H1 (cell line): Measurements from ENCODE around the gene TLE2. TPM values are rescaled to one million over a fixed set of nuclear protein-coding genes. Genes with fewer than 3 reads are reported as not detected.

Source experiments
- CTCF ChIA-PET: fragments of 300-600 bp; sonication (Branson Sonifier 250); formaldehyde crosslinking; loops from one replicate; lab custom pipeline; 2021; ENCODE audit not compliant: partially characterized antibody; lab: Charles Lee
- POLR2A ChIA-PET: fragments of 300-600 bp; sonication (Branson Sonifier 250); formaldehyde crosslinking; loops from one replicate; lab custom pipeline; 2021; ENCODE audit warnings: inconsistent platforms; ENCODE audit not compliant: partially characterized antibody; lab: Charles Lee
- DNase-seq, 2 experiments: peaks; one replicate each; pipeline versions ENCODE4 v3.0.0 to v3.0.0-alpha.2; 2010 to 2022; ENCODE audit warnings: low spot score in 2 of 2, low read depth in 1 of 2, mixed read lengths in 1 of 2
- FAIRE-seq: peaks from 2 replicates; lab custom pipeline; 2011; peaks lifted over from hg19 to GRCh38; lab: Jason Lieb, UNC
- H2AFZ ChIP-seq: 2 replicates; pipeline ENCODE4 v1.8.1; 2012; ENCODE audit warnings: low read length, inconsistent platforms
- H2AK5ac ChIP-seq: 2 replicates; pipeline ENCODE4 v1.6.1; 2013; ENCODE audit warnings: low read depth, low read length
- H2BK120ac ChIP-seq: replicated peaks from 2 replicates; pipeline ENCODE3; 2013; ENCODE audit warnings: low read depth, low read length, inconsistent platforms
- H2BK12ac ChIP-seq: 2 replicates; pipeline ENCODE4 v1.6.1; 2013; ENCODE audit warnings: low read depth, low read length
- H2BK15ac ChIP-seq: 2 replicates; pipeline ENCODE4 v1.6.1; 2013; ENCODE audit warnings: low read length
- H2BK20ac ChIP-seq: 2 replicates; pipeline ENCODE4 v1.6.1; 2013; ENCODE audit warnings: low read length
- H2BK5ac ChIP-seq: 2 replicates; pipeline ENCODE4 v1.6.1; 2013; ENCODE audit warnings: low read depth, low read length
- H3K14ac ChIP-seq: 2 replicates; pipeline ENCODE4 v1.6.1; 2013; ENCODE audit warnings: inconsistent platforms; ENCODE audit not compliant: insufficient read length
- H3K18ac ChIP-seq: 2 replicates; pipeline ENCODE4 v1.6.1; 2013; ENCODE audit warnings: low read length; ENCODE audit errors: extremely low read depth
- H3K23ac ChIP-seq: 2 replicates; pipeline ENCODE4 v1.6.1; 2013; ENCODE audit warnings: inconsistent platforms; ENCODE audit not compliant: insufficient read length
- H3K23me2 ChIP-seq: 2 replicates; pipeline ENCODE4 v1.6.1; 2013; ENCODE audit warnings: low read depth, low read length
- H3K27ac ChIP-seq: 2 replicates; pipeline ENCODE4 v1.6.1; 2011; ENCODE audit warnings: low read depth, low read length, inconsistent platforms
- H3K27me3 ChIP-seq, 4 experiments: replicated peaks in 1 of 4; 1 replicate in 1 of 4; 2 replicates in 3 of 4; pipeline versions ENCODE4 v1.6.1 to v1.8.1; 2011 to 2013; ENCODE audit warnings: low read length in 3 of 4, mild to moderate bottlenecking in 3 of 4, inconsistent platforms in 2 of 4, mixed read lengths in 2 of 4, moderate library complexity in 1 of 4; ENCODE audit not compliant: control insufficient read depth in 3 of 4, insufficient read depth in 3 of 4; ENCODE audit errors: extremely low read depth in 1 of 4
- H3K36me3 ChIP-seq, 4 experiments: 2 replicates each; pipeline versions ENCODE4 v1.6.1 to v1.8.1; 2011 to 2013; ENCODE audit warnings: mild to moderate bottlenecking in 4 of 4, low read length in 3 of 4, moderate library complexity in 2 of 4, control low read depth in 1 of 4, inconsistent platforms in 1 of 4; ENCODE audit not compliant: insufficient read depth in 4 of 4, control insufficient read depth in 2 of 4
- H3K4ac ChIP-seq: replicated peaks from 2 replicates; pipeline ENCODE3; 2013; ENCODE audit warnings: low read length, low read depth, mixed read lengths, inconsistent platforms; ENCODE audit not compliant: insufficient read length
- H3K4me1 ChIP-seq, 4 experiments: replicated peaks in 1 of 4; 1 replicate in 1 of 4; 2 replicates in 3 of 4; pipeline versions ENCODE4 v1.6.1 to v1.8.1; 2011 to 2013; ENCODE audit warnings: low read length in 3 of 4, inconsistent platforms in 2 of 4, mixed read lengths in 1 of 4; ENCODE audit not compliant: insufficient read depth in 4 of 4, control insufficient read depth in 3 of 4
- H3K4me2 ChIP-seq, 2 experiments: 2 replicates each; pipeline versions ENCODE4 v1.6.1 to v1.8.1; 2011 to 2013; ENCODE audit warnings: low read depth in 2 of 2, low read length in 2 of 2, control low read depth in 1 of 2, inconsistent platforms in 1 of 2, mild to moderate bottlenecking in 1 of 2; ENCODE audit not compliant: insufficient read depth in 1 of 2
- H3K4me3 ChIP-seq, 4 experiments: fragments of 200-600, 300-600 bp in 1 of 4; sonication (generic), shearing (Covaris generic), sonication (Bioruptor Twin) in 1 of 4; 2 replicates each; pipeline versions ENCODE4 v1.5.1 to v1.8.1; 2011 to 2016; ENCODE audit warnings: low read length in 4 of 4, low read depth in 3 of 4, control low read depth in 2 of 4, inconsistent platforms in 2 of 4, mild to moderate bottlenecking in 2 of 4, mixed read lengths in 1 of 4, moderate library complexity in 1 of 4; ENCODE audit not compliant: insufficient read depth in 2 of 4; ENCODE audit errors: extremely low read depth in 1 of 4
- H3K56ac ChIP-seq: replicated peaks from 2 replicates; pipeline ENCODE3; 2013; ENCODE audit warnings: low read depth, mild to moderate bottlenecking, mixed read lengths, low read length, inconsistent platforms; ENCODE audit not compliant: insufficient read length
- H3K79me1 ChIP-seq: 2 replicates; pipeline ENCODE4 v1.6.1; 2013; ENCODE audit warnings: low read depth, low read length, control low read depth
- H3K79me2 ChIP-seq, 2 experiments: 2 replicates each; pipeline versions ENCODE4 v1.6.1 to v1.8.1; 2012 to 2013; ENCODE audit warnings: low read length in 2 of 2, mild to moderate bottlenecking in 2 of 2, inconsistent platforms in 1 of 2; ENCODE audit not compliant: insufficient read depth in 2 of 2, control insufficient read depth in 1 of 2
- H3K9ac ChIP-seq, 4 experiments: replicated peaks in 1 of 4; 1 replicate in 1 of 4; 2 replicates in 3 of 4; pipeline versions ENCODE4 v1.6.1 to v1.8.1; 2011 to 2013; ENCODE audit warnings: low read depth in 3 of 4, low read length in 3 of 4, control low read depth in 2 of 4, mild to moderate bottlenecking in 2 of 4, moderate library complexity in 2 of 4, inconsistent platforms in 1 of 4; ENCODE audit errors: extremely low read depth in 1 of 4
- H3K9me3 ChIP-seq, 2 experiments: 2 replicates each; pipeline versions ENCODE4 v1.6.1 to v1.8.1; 2012 to 2013; ENCODE audit warnings: mild to moderate bottlenecking in 2 of 2, moderate library complexity in 2 of 2, control low read depth in 1 of 2, inconsistent platforms in 1 of 2, low read depth in 1 of 2, low read length in 1 of 2, mixed read lengths in 1 of 2; ENCODE audit not compliant: insufficient read depth in 2 of 2
- H4K20me1 ChIP-seq, 2 experiments: replicated peaks in 1 of 2; 2 replicates each; pipeline versions ENCODE3 to v1.8.1; 2011 to 2013; ENCODE audit warnings: inconsistent platforms in 2 of 2, low read length in 2 of 2, mild to moderate bottlenecking in 1 of 2; ENCODE audit not compliant: insufficient read depth in 2 of 2, control insufficient read depth in 1 of 2
- H4K5ac ChIP-seq: 2 replicates; pipeline ENCODE4 v1.6.1; 2013; ENCODE audit warnings: low read length, low read depth, mixed read lengths, inconsistent platforms; ENCODE audit not compliant: insufficient read length
- H4K8ac ChIP-seq: 2 replicates; pipeline ENCODE4 v1.8.0; 2013; ENCODE audit warnings: mild to moderate bottlenecking, moderate library complexity, low read length, inconsistent platforms; ENCODE audit not compliant: insufficient read depth; ENCODE audit errors: extremely low read depth
- H4K91ac ChIP-seq: replicated peaks from 2 replicates; pipeline ENCODE3; 2013; ENCODE audit warnings: low read length, mixed read lengths, inconsistent platforms; ENCODE audit not compliant: insufficient read length
- BACH1 ChIP-seq: IDR thresholded peaks from 2 replicates; pipeline ENCODE4 v1.6.1; 2012; ENCODE audit warnings: low read length, improper control_type of control experiment
- CEBPB ChIP-seq: IDR thresholded peaks from 2 replicates; pipeline ENCODE4 v1.6.1; 2012; ENCODE audit warnings: low read depth, low read length
- E2F6 ChIP-seq: IDR thresholded peaks from 2 replicates; pipeline ENCODE4 v1.6.1; 2012; ENCODE audit warnings: inconsistent platforms
- EP300 ChIP-seq, 2 experiments: IDR thresholded peaks; 1 replicate in 1 of 2; 2 replicates in 1 of 2; pipeline ENCODE4 v1.6.1; 2011 to 2012; ENCODE audit warnings: low read depth in 2 of 2, low read length in 2 of 2, mild to moderate bottlenecking in 2 of 2, borderline replicate concordance in 1 of 2, inconsistent platforms in 1 of 2, moderate library complexity in 1 of 2
- JUND ChIP-seq: IDR thresholded peaks from 2 replicates; pipeline ENCODE4 v1.6.1; 2011; ENCODE audit warnings: mild to moderate bottlenecking, improper control_type of control experiment, low read length
- MAFK ChIP-seq: IDR thresholded peaks from 2 replicates; pipeline ENCODE4 v1.6.1; 2012; ENCODE audit warnings: low read depth, mild to moderate bottlenecking, improper control_type of control experiment, low read length
- NANOG ChIP-seq: IDR thresholded peaks from 2 replicates; pipeline ENCODE4 v1.6.1; 2011; ENCODE audit warnings: low read length, low read depth, mild to moderate bottlenecking, inconsistent platforms; ENCODE audit not compliant: insufficient read depth, poor library complexity, severe bottlenecking
- NRF1 ChIP-seq: IDR thresholded peaks from 2 replicates; pipeline ENCODE4 v1.6.1; 2011; ENCODE audit warnings: mild to moderate bottlenecking, low read depth, low read length, improper control_type of control experiment
- RFX5 ChIP-seq: IDR thresholded peaks from 2 replicates; pipeline ENCODE4 v1.6.1; 2011; ENCODE audit warnings: low read depth, low read length, improper control_type of control experiment, borderline replicate concordance
- SAP30 ChIP-seq: fragments of 300-600 bp; sonication (generic); IDR thresholded peaks from 2 replicates; pipeline ENCODE4 v1.7.1; 2012; ENCODE audit warnings: low read length, moderate library complexity, mild to moderate bottlenecking, inconsistent platforms; ENCODE audit not compliant: insufficient read depth, insufficient replicate concordance
- SIX5 ChIP-seq: IDR thresholded peaks from 2 replicates; pipeline ENCODE4 v1.6.1; 2011; ENCODE audit warnings: mild to moderate bottlenecking, low read depth, low read length
- WGBS, 2 experiments: shearing (Covaris generic) in 1 of 2; methylation state at CpG; one replicate each; pipeline versions ENCODE4 v1.1.6 to v1.1.7; 2013 to 2015; ENCODE audit warnings: low lambda C conversion rate in 2 of 2, mixed read lengths in 2 of 2, inconsistent platforms in 1 of 2, low coverage in 1 of 2, missing lambda C conversion rate in 1 of 2; ENCODE audit not compliant: insufficient replicate concordance in 2 of 2, insufficient coverage in 1 of 2, insufficient read length in 1 of 2; ENCODE audit errors: extremely low coverage in 1 of 2, missing lambda C conversion rate in 1 of 2; 5-methylcytosine and 5-hydroxymethylcytosine counted together
- polyA plus RNA-seq, 7 experiments: library from polyadenylated mRNA; depleted of rRNA in 3 of 7; stranded (reverse) in 5 of 7; unstranded in 2 of 7; fragments of >200 nt in 5 of 7; fragments of 200-250 nt in 2 of 7; gene quantifications; 1 replicate in 5 of 7; 2 replicates in 1 of 7; 4 replicates in 1 of 7; pipeline versions ENCODE4 v1.2.1 to v1.2.3, GENCODE V29; 2011 to 2013; ENCODE audit warnings: missing spikeins in 2 of 7, mixed read lengths in 2 of 7
- total RNA-seq: library from RNA; stranded (reverse); fragmentation: NEBNext Ultra II Directional; extraction: Animal tissue kit (Norgen Biotek cat#: 25700); gene quantifications from 2 replicates; pipeline ENCODE4 v1.2.1, GENCODE V29; 2021

The TLE2 gene
- total and polyA plus RNA-seq, 2 of the 8 experiments (the other 6 are each of a cell fraction or from before 2014, with no cell fraction given) = 8.0 to 11.5 TPM

GRCh38 chr19:2970201-2970835, 58.8 kb downstream of the TLE2 start:
- CTCF ChIA-PET = interaction anchor here (0.6 to 2.1 kb wide), 13 partner anchors 8 to 193 kb away, joined by 3 to 6 read pairs (median 3); no protein-coding TSS in a partner anchor
- no peaks in the 10 kb centered on the region for H3K36me3 ChIP-seq
- no peak overlapping the region for H2BK120ac ChIP-seq
- H3K4me2 ChIP-seq = no peak overlapping the region
- H2BK15ac ChIP-seq = no peak overlapping the region
- H3K79me1 ChIP-seq = no peaks in the 10 kb centered on the region
- H3K27ac ChIP-seq = no peak overlapping the region
- H4K91ac ChIP-seq = no peak overlapping the region
- no peak overlapping the region for H3K23ac ChIP-seq
- H2AFZ ChIP-seq = no peak overlapping the region
- FAIRE-seq (no peak), DNase-seq (no peak)
- H3K27me3 ChIP-seq = no peaks in the 10 kb centered on the region
- H3K18ac ChIP-seq = no peak overlapping the region
- no peak overlapping the region for H2BK5ac ChIP-seq
- no peak overlapping the region for H4K8ac ChIP-seq
- H3K14ac ChIP-seq = no peak overlapping the region
- no peak overlapping the region for H4K5ac ChIP-seq
- no peak overlapping the region for H2AK5ac ChIP-seq
- H3K4me3 ChIP-seq = no peak overlapping the region
- H3K23me2 ChIP-seq = no peaks in the 10 kb centered on the region
- no peak overlapping the region for H3K4ac ChIP-seq
- H2BK12ac ChIP-seq = no peak overlapping the region
- no peak overlapping the region for H3K56ac ChIP-seq
- no peaks in the 10 kb centered on the region for H3K9me3 ChIP-seq
- POLR2A ChIA-PET = interaction anchor here (1.3 kb wide), 1 partner anchor 10 kb away, joined by 3 read pairs; no protein-coding TSS in a partner anchor
- H3K9ac ChIP-seq = no peak overlapping the region
- no peaks in the 10 kb centered on the region for H4K20me1 ChIP-seq
- no peaks in the 10 kb centered on the region for H3K4me1 ChIP-seq
- H2BK20ac ChIP-seq = no peak overlapping the region
- WGBS, 2 experiments = 78% methylated on average over 9 of the region's 9 CpGs; no CpG with 5 or more reads in 1 of the 2 experiments
- H3K79me2 ChIP-seq = no peaks in the 10 kb centered on the region
- TF ChIP-seq EP300 (IDR thresholded peaks at IDR 0.05; ENCODE audit: borderline replicate concordance in 1 of 2, low read depth in 2 of 2, low read length in 2 of 2) (no peak), BACH1 (no peak), NRF1 (no peak), NANOG (no peak), SIX5 (no peak), JUND (no peak), MAFK (no peak), CEBPB (no peak), E2F6 (no peak), RFX5 (no peak), SAP30 (no peak)
